WTC11 (cell line): ENCODE measurements around the gene UEVLD. TPM values are rescaled to one million over a fixed set of nuclear protein-coding genes. Genes with fewer than 3 reads are reported as not detected.

ENCODE experiments used
- ATAC-seq: fragments of 200-7000 bp; cut with Tn5 transposase; 2 replicates; pipeline ENCODE4 v1.10.0; 2021; ENCODE audit warnings: mild to moderate bottlenecking, moderate library complexity
- CTCF ChIA-PET: fragments of 300-600 bp; sonication (Branson Sonifier 250); formaldehyde crosslinking; loops from one replicate; lab custom pipeline; 2021; ENCODE audit warnings: antibody characterized with exemption; lab: Charles Lee
- POLR2A ChIA-PET: fragments of 350-600 bp; sonication (Branson Sonifier 250); formaldehyde crosslinking; loops from one replicate; lab custom pipeline; 2021; ENCODE audit warnings: antibody characterized with exemption; lab: Charles Lee
- DNase-seq: peaks from one replicate; pipeline ENCODE4 v3.0.0; 2021; ENCODE audit warnings: low spot score
- H3K27ac Mint-ChIP-seq: 2 replicates; pipeline ENCODE4 v1.8.0; 2021; ENCODE audit warnings: mixed read lengths
- H3K27me3 Mint-ChIP-seq: 2 replicates; pipeline ENCODE4 v1.8.0; 2021; ENCODE audit warnings: low read depth, mild to moderate bottlenecking, moderate library complexity, mixed read lengths
- H3K36me3 Mint-ChIP-seq: 2 replicates; pipeline ENCODE4 v1.8.0; 2021; ENCODE audit warnings: mixed read lengths
- H3K4me1 Mint-ChIP-seq: 2 replicates; pipeline ENCODE4 v1.8.0; 2022; ENCODE audit warnings: mixed read lengths
- H3K4me3 Mint-ChIP-seq: 2 replicates; pipeline ENCODE4 v1.8.0; 2021; ENCODE audit warnings: mild to moderate bottlenecking, moderate library complexity, mixed read lengths
- H3K9me3 Mint-ChIP-seq: 2 replicates; pipeline ENCODE4 v1.8.0; 2021; ENCODE audit warnings: mixed read lengths
- EMX1 ChIP-seq: fragments of 250-450 bp; sonication (Bioruptor Pico); IDR thresholded peaks from 2 replicates; pipeline ENCODE4 v1.8.0; 2021; ENCODE audit warnings: mild to moderate bottlenecking
- FOXK1 ChIP-seq: sonication (generic); formaldehyde crosslinking; IDR thresholded peaks from 2 replicates; pipeline ENCODE4 v1.8.0; 2022; ENCODE audit warnings: mild to moderate bottlenecking, moderate library complexity, missing genetic modification reagents
- JUN ChIP-seq: sonication (generic); formaldehyde crosslinking; IDR thresholded peaks from 2 replicates; pipeline ENCODE4 v1.8.0; 2023; ENCODE audit warnings: mild to moderate bottlenecking, missing genetic modification reagents
- TEAD1 ChIP-seq: sonication (generic); formaldehyde crosslinking; IDR thresholded peaks from 2 replicates; pipeline ENCODE4 v1.8.0; 2022; ENCODE audit warnings: mild to moderate bottlenecking, missing genetic modification reagents
- TEAD4 ChIP-seq: sonication (generic); formaldehyde crosslinking; IDR thresholded peaks from 2 replicates; pipeline ENCODE4 v1.8.0; 2022; ENCODE audit warnings: mild to moderate bottlenecking, missing genetic modification reagents
- total RNA-seq: library from RNA; stranded (reverse); gene quantifications from 3 replicates; pipeline ENCODE4 v1.2.3, GENCODE V29; 2021
- TF ChIP-seq, protein P1 (sequence below): sonication (generic); formaldehyde crosslinking; IDR thresholded peaks from 2 replicates; pipeline ENCODE4 v1.8.0; 2023; ENCODE audit warnings: mild to moderate bottlenecking, missing genetic modification reagents
- TF ChIP-seq, protein P2 (sequence below): fragments of 250-450 bp; sonication (Bioruptor Pico); IDR thresholded peaks from 2 replicates; pipeline ENCODE4 v1.9.0; 2021; ENCODE audit warnings: mild to moderate bottlenecking
- TF ChIP-seq, protein P3 (sequence below): sonication (generic); formaldehyde crosslinking; IDR thresholded peaks from 2 replicates; pipeline ENCODE4 v1.8.1; 2023; ENCODE audit warnings: mild to moderate bottlenecking, missing genetic modification reagents, moderate library complexity
- TF ChIP-seq, protein P4 (sequence below): sonication (generic); formaldehyde crosslinking; IDR thresholded peaks from 2 replicates; pipeline ENCODE4 v1.8.1; 2022; ENCODE audit warnings: low read depth, missing genetic modification reagents, borderline replicate concordance
- TF ChIP-seq, protein P5 (sequence below): sonication (generic); formaldehyde crosslinking; IDR thresholded peaks from 2 replicates; pipeline ENCODE4 v1.8.1; 2023; ENCODE audit warnings: mild to moderate bottlenecking, moderate library complexity, missing genetic modification reagents
- TF ChIP-seq, protein P6 (sequence below): sonication (generic); formaldehyde crosslinking; IDR thresholded peaks from 2 replicates; pipeline ENCODE4 v1.8.1; 2023; ENCODE audit warnings: mild to moderate bottlenecking, missing genetic modification reagents, moderate library complexity
- TF ChIP-seq, protein P7 (sequence below): sonication (generic); formaldehyde crosslinking; IDR thresholded peaks from 2 replicates; pipeline ENCODE4 v1.8.1; 2022; ENCODE audit warnings: mild to moderate bottlenecking, moderate library complexity, missing genetic modification reagents
- TF ChIP-seq, protein P8 (sequence below): sonication (generic); formaldehyde crosslinking; IDR thresholded peaks from 2 replicates; pipeline ENCODE4 v1.8.1; 2023; ENCODE audit warnings: mild to moderate bottlenecking, missing genetic modification reagents, borderline replicate concordance

The UEVLD gene
- total RNA-seq, 1 experiment from 2014 or later, result 7.5 TPM

DNA sequence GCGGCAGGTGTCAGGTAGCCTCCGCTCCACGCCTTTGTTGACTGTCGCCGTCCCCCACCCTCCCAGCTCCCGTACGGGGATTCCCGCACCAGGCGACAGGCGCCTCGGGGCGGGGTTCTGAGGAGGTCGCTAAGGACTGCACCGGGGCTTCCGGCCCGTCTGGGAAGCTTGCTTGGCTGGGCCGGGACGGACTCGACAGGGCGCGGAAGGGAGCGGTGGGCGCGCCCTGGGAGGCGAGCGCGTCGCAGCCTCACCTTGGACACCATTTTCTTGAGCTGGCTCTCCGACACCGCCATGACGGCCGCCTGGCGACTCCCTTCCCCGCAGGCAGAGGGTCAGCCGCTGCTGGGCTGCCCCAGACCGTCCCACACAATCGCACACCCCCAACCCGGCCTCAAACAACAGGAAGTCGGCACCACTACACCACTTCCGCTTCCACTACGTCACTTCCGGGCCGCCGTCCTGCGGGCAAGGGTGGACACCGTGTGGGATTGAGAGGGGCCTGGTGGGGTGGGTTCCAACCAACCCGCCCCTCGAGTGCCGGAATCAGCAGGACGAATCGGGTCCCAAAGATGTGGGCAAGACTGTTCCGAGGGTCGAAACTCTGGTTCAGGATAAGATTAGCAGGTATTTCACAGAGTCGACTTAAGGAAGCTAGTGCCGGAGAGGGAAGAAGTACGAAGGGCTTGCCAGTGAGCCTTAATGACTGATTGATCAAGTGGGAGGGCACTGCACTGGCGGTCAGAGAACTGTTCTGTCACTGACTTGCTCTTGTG, 61.8 kb downstream of the UEVLD start, which contains the start of gene TSG101 (continued):
- TF ChIP-seq TEAD4 (CRISPR knock-in tag), result 0 out of 2 replicates have a peak, but pooled peaks have one; percentile 30
- TF ChIP-seq EMX1, result no peak
- TF ChIP-seq JUN (CRISPR knock-in tag), result peak; percentile 67; the same call in 1 of the 2 replicates
- TF ChIP-seq, protein P1, sequence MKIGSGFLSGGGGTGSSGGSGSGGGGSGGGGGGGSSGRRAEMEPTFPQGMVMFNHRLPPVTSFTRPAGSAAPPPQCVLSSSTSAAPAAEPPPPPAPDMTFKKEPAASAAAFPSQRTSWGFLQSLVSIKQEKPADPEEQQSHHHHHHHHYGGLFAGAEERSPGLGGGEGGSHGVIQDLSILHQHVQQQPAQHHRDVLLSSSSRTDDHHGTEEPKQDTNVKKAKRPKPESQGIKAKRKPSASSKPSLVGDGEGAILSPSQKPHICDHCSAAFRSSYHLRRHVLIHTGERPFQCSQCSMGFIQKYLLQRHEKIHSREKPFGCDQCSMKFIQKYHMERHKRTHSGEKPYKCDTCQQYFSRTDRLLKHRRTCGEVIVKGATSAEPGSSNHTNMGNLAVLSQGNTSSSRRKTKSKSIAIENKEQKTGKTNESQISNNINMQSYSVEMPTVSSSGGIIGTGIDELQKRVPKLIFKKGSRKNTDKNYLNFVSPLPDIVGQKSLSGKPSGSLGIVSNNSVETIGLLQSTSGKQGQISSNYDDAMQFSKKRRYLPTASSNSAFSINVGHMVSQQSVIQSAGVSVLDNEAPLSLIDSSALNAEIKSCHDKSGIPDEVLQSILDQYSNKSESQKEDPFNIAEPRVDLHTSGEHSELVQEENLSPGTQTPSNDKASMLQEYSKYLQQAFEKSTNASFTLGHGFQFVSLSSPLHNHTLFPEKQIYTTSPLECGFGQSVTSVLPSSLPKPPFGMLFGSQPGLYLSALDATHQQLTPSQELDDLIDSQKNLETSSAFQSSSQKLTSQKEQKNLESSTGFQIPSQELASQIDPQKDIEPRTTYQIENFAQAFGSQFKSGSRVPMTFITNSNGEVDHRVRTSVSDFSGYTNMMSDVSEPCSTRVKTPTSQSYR (CRISPR knock-in tag), result peak; percentile 32; the same call in 1 of the 2 replicates
- TF ChIP-seq FOXK1, result peak; percentile 95
- TF ChIP-seq, protein P2, sequence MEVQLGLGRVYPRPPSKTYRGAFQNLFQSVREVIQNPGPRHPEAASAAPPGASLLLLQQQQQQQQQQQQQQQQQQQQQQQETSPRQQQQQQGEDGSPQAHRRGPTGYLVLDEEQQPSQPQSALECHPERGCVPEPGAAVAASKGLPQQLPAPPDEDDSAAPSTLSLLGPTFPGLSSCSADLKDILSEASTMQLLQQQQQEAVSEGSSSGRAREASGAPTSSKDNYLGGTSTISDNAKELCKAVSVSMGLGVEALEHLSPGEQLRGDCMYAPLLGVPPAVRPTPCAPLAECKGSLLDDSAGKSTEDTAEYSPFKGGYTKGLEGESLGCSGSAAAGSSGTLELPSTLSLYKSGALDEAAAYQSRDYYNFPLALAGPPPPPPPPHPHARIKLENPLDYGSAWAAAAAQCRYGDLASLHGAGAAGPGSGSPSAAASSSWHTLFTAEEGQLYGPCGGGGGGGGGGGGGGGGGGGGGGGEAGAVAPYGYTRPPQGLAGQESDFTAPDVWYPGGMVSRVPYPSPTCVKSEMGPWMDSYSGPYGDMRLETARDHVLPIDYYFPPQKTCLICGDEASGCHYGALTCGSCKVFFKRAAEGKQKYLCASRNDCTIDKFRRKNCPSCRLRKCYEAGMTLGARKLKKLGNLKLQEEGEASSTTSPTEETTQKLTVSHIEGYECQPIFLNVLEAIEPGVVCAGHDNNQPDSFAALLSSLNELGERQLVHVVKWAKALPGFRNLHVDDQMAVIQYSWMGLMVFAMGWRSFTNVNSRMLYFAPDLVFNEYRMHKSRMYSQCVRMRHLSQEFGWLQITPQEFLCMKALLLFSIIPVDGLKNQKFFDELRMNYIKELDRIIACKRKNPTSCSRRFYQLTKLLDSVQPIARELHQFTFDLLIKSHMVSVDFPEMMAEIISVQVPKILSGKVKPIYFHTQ (CRISPR knock-in tag), result no peak
- TF ChIP-seq, protein P3, sequence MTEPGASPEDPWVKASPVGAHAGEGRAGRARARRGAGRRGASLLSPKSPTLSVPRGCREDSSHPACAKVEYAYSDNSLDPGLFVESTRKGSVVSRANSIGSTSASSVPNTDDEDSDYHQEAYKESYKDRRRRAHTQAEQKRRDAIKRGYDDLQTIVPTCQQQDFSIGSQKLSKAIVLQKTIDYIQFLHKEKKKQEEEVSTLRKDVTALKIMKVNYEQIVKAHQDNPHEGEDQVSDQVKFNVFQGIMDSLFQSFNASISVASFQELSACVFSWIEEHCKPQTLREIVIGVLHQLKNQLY (CRISPR knock-in tag), result no peak
- TF ChIP-seq, protein P4, sequence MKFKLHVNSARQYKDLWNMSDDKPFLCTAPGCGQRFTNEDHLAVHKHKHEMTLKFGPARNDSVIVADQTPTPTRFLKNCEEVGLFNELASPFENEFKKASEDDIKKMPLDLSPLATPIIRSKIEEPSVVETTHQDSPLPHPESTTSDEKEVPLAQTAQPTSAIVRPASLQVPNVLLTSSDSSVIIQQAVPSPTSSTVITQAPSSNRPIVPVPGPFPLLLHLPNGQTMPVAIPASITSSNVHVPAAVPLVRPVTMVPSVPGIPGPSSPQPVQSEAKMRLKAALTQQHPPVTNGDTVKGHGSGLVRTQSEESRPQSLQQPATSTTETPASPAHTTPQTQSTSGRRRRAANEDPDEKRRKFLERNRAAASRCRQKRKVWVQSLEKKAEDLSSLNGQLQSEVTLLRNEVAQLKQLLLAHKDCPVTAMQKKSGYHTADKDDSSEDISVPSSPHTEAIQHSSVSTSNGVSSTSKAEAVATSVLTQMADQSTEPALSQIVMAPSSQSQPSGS (CRISPR knock-in tag), result no peak

DNA sequence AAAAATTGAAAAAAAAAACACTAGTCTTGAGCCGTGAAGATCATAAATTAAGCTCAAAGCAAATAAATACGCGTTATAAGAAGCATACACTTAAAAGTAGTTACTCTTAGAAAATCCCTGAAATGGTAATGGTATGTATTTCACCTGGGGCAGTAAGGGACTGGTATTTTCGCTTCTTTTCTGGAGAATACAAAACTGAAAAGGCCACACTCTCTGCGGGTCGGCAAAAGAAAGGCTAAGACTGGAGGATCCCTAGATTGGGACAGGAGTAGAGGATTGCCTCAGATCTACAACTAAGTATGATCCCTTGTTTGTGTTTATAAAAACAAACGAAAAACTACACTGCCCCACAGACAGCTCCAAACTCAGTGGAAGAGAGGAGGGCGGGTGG, 62.4 kb downstream of the UEVLD start:
- TF ChIP-seq, protein P5, sequence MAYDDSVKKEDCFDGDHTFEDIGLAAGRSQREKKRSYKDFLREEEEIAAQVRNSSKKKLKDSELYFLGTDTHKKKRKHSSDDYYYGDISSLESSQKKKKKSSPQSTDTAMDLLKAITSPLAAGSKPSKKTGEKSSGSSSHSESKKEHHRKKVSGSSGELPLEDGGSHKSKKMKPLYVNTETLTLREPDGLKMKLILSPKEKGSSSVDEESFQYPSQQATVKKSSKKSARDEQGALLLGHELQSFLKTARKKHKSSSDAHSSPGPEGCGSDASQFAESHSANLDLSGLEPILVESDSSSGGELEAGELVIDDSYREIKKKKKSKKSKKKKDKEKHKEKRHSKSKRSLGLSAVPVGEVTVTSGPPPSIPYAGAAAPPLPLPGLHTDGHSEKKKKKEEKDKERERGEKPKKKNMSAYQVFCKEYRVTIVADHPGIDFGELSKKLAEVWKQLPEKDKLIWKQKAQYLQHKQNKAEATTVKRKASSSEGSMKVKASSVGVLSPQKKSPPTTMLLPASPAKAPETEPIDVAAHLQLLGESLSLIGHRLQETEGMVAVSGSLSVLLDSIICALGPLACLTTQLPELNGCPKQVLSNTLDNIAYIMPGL (CRISPR knock-in tag), result no peak
- TF ChIP-seq, protein P6, sequence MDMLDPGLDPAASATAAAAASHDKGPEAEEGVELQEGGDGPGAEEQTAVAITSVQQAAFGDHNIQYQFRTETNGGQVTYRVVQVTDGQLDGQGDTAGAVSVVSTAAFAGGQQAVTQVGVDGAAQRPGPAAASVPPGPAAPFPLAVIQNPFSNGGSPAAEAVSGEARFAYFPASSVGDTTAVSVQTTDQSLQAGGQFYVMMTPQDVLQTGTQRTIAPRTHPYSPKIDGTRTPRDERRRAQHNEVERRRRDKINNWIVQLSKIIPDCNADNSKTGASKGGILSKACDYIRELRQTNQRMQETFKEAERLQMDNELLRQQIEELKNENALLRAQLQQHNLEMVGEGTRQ (CRISPR knock-in tag), result no peak
- TF ChIP-seq EMX1, result no peak
- TF ChIP-seq, protein P7, sequence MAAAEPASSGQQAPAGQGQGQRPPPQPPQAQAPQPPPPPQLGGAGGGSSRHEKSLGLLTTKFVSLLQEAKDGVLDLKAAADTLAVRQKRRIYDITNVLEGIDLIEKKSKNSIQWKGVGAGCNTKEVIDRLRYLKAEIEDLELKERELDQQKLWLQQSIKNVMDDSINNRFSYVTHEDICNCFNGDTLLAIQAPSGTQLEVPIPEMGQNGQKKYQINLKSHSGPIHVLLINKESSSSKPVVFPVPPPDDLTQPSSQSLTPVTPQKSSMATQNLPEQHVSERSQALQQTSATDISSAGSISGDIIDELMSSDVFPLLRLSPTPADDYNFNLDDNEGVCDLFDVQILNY (CRISPR knock-in tag), result no peak
- no peak for TF ChIP-seq TEAD1 (CRISPR knock-in tag)
- TF ChIP-seq, protein P8, sequence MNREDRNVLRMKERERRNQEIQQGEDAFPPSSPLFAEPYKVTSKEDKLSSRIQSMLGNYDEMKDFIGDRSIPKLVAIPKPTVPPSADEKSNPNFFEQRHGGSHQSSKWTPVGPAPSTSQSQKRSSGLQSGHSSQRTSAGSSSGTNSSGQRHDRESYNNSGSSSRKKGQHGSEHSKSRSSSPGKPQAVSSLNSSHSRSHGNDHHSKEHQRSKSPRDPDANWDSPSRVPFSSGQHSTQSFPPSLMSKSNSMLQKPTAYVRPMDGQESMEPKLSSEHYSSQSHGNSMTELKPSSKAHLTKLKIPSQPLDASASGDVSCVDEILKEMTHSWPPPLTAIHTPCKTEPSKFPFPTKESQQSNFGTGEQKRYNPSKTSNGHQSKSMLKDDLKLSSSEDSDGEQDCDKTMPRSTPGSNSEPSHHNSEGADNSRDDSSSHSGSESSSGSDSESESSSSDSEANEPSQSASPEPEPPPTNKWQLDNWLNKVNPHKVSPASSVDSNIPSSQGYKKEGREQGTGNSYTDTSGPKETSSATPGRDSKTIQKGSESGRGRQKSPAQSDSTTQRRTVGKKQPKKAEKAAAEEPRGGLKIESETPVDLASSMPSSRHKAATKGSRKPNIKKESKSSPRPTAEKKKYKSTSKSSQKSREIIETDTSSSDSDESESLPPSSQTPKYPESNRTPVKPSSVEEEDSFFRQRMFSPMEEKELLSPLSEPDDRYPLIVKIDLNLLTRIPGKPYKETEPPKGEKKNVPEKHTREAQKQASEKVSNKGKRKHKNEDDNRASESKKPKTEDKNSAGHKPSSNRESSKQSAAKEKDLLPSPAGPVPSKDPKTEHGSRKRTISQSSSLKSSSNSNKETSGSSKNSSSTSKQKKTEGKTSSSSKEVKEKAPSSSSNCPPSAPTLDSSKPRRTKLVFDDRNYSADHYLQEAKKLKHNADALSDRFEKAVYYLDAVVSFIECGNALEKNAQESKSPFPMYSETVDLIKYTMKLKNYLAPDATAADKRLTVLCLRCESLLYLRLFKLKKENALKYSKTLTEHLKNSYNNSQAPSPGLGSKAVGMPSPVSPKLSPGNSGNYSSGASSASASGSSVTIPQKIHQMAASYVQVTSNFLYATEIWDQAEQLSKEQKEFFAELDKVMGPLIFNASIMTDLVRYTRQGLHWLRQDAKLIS (CRISPR knock-in tag), result no peak
- Mint-ChIP-seq H3K27ac (peak overlapping the region; percentile 100), H3K9me3 (no peaks in the 10 kb centered on the region), H3K36me3 (no peaks in the 10 kb centered on the region; the same call in 1 of the 2 replicates), H3K27me3 (no peaks in the 10 kb centered on the region; the same call in 1 of the 2 replicates), H3K4me3 (peak overlapping the region; percentile 100), H3K4me1 (peaks cover 6% of the 10 kb centered on the region)
- no peak for ATAC-seq
- ChIA-PET CTCF (interaction anchor here (0.7 to 1.7 kb wide), 9 partner anchors 14 to 411 kb away, joined by 3 to 7 read pairs (median 3); partner anchors contain the start of gene LDHA), POLR2A (interaction anchor here (0.7 to 1.6 kb wide), 8 partner anchors 10 to 479 kb away, joined by 3 to 14 read pairs (median 4); partner anchors contain the start of genes LDHA and SPTY2D1)
- no peak for DNase-seq
